Nephron (organoid): ENCODE data around the gene BRWD1.

Experiments
- H3K27ac Mint-ChIP-seq, 3 experiments: 2 replicates each; pipeline ENCODE4 v1.8.0; 2020; ENCODE audit warnings: mixed read lengths in 3 of 3, mild to moderate bottlenecking in 2 of 3, moderate library complexity in 1 of 3
- H3K27me3 Mint-ChIP-seq: 2 replicates; pipeline ENCODE4 v1.8.0; 2021; ENCODE audit warnings: low read depth, mild to moderate bottlenecking, moderate library complexity, mixed read lengths
- H3K36me3 Mint-ChIP-seq: 2 replicates; pipeline ENCODE4 v1.8.0; 2020; ENCODE audit warnings: low read depth, mixed read lengths
- H3K4me1 Mint-ChIP-seq: 2 replicates; pipeline ENCODE4 v1.8.0; 2020; ENCODE audit warnings: mixed read lengths
- H3K4me3 Mint-ChIP-seq, 3 experiments: 2 replicates each; pipeline ENCODE4 v1.8.0; 2020; ENCODE audit warnings: mild to moderate bottlenecking in 3 of 3, mixed read lengths in 3 of 3, moderate library complexity in 2 of 3
- H3K9me3 Mint-ChIP-seq: 2 replicates; pipeline ENCODE4 v1.8.0; 2020; ENCODE audit warnings: mixed read lengths
- TF ChIP-seq, protein P1 (sequence below), 3 experiments: fragments of 200-600 bp; sonication (generic); IDR thresholded peaks; one replicate each; pipeline ENCODE4 v1.5.0; 2021; ENCODE audit warnings: antibody characterized with exemption in 3 of 3; ENCODE audit not compliant: unreplicated experiment in 3 of 3

The BRWD1 gene

GRCh38 chr21:39197448-39198233 is 115.8 kb downstream of the BRWD1 start:
- H3K27me3 Mint-ChIP-seq, result no peaks in the 10 kb centered on the region
- H3K36me3 Mint-ChIP-seq, result peaks cover 77% of the 10 kb centered on the region
- no peaks in the 10 kb centered on the region for H3K4me1 Mint-ChIP-seq
- no peaks in the 10 kb centered on the region for H3K9me3 Mint-ChIP-seq
- TF ChIP-seq, protein P1, sequence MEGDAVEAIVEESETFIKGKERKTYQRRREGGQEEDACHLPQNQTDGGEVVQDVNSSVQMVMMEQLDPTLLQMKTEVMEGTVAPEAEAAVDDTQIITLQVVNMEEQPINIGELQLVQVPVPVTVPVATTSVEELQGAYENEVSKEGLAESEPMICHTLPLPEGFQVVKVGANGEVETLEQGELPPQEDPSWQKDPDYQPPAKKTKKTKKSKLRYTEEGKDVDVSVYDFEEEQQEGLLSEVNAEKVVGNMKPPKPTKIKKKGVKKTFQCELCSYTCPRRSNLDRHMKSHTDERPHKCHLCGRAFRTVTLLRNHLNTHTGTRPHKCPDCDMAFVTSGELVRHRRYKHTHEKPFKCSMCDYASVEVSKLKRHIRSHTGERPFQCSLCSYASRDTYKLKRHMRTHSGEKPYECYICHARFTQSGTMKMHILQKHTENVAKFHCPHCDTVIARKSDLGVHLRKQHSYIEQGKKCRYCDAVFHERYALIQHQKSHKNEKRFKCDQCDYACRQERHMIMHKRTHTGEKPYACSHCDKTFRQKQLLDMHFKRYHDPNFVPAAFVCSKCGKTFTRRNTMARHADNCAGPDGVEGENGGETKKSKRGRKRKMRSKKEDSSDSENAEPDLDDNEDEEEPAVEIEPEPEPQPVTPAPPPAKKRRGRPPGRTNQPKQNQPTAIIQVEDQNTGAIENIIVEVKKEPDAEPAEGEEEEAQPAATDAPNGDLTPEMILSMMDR (IDR thresholded peaks at IDR 0.05; ENCODE audit: unreplicated experiment in 3 of 3), result no peak
- H3K27ac Mint-ChIP-seq, result no peak overlapping the region
- no peak overlapping the region for H3K4me3 Mint-ChIP-seq

GRCh38 chr21:39196838-39197237 is 116.6 kb downstream of the BRWD1 start:
- no peaks in the 10 kb centered on the region for H3K9me3 Mint-ChIP-seq
- H3K27me3 Mint-ChIP-seq, result no peaks in the 10 kb centered on the region
- no peak overlapping the region for H3K27ac Mint-ChIP-seq
- TF ChIP-seq, protein P1 (IDR thresholded peaks at IDR 0.05; ENCODE audit: unreplicated experiment in 3 of 3), result no peak
- no peak overlapping the region for H3K4me3 Mint-ChIP-seq
- no peaks in the 10 kb centered on the region for H3K4me1 Mint-ChIP-seq
- peaks cover 79% of the 10 kb centered on the region for H3K36me3 Mint-ChIP-seq

DNA sequence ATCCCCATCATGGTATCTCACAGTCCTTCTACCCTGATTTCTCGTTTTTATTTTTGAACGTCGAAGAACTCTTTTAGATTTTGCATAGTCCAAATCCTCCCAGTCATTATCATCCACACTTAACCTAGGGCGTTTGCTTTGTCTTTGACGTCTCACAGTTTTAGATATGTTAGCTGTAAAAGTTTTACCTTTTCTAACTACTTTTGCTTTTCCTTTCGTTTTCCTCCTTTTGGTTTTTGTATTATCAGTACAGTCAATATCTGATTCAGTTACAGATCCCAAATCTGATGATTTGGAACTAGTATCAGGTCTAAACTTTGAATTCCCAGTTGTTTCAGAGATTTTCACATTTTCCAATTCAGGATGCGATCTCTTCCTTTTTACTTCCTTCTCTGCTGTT is 117.1 kb downstream of the BRWD1 start:
- H3K27me3 Mint-ChIP-seq, result no peaks in the 10 kb centered on the region
- H3K4me3 Mint-ChIP-seq, result no peak overlapping the region
- no peaks in the 10 kb centered on the region for H3K4me1 Mint-ChIP-seq
- peaks cover 76% of the 10 kb centered on the region for H3K36me3 Mint-ChIP-seq
- no peaks in the 10 kb centered on the region for H3K9me3 Mint-ChIP-seq
- TF ChIP-seq, protein P1 (IDR thresholded peaks at IDR 0.05; ENCODE audit: unreplicated experiment in 3 of 3), result no peak
- H3K27ac Mint-ChIP-seq, result no peak overlapping the region

DNA sequence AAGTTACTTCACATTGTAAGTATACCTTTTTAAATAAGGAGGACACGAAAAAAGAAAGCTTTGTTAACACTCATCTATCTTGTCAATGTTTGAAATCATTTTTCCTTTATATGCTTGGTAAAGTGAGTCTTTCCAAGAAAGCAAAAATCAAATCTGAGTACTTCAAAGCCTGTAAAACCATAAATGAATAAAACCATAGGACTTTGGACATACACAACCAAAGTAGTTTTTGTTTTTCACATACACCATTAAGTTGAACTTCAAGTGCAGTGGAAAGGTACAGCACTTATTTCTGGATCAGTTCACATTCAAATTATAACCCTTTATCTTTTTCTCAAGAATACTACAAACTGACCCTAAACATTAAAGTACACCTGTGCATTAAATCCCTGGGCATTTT is 120.1 kb downstream of the BRWD1 start:
- Mint-ChIP-seq H3K36me3 (peaks cover 58% of the 10 kb centered on the region), H3K27ac (no peak overlapping the region), H3K4me3 (no peak overlapping the region), H3K27me3 (no peaks in the 10 kb centered on the region), H3K9me3 (no peaks in the 10 kb centered on the region), H3K4me1 (peaks cover 4% of the 10 kb centered on the region)
- TF ChIP-seq, protein P1 (IDR thresholded peaks at IDR 0.05; ENCODE audit: unreplicated experiment in 3 of 3), result no peak

GRCh38 chr21:39189857-39190604 is 123.4 kb downstream of the BRWD1 start:
- peaks cover 26% of the 10 kb centered on the region for H3K4me1 Mint-ChIP-seq
- TF ChIP-seq, protein P1 (IDR thresholded peaks at IDR 0.05; ENCODE audit: unreplicated experiment in 3 of 3), result no peak
- H3K4me3 Mint-ChIP-seq, result no peak overlapping the region
- H3K9me3 Mint-ChIP-seq, result no peaks in the 10 kb centered on the region
- H3K27ac Mint-ChIP-seq, result no peak overlapping the region
- H3K27me3 Mint-ChIP-seq, result no peaks in the 10 kb centered on the region
- peaks cover 29% of the 10 kb centered on the region for H3K36me3 Mint-ChIP-seq
